SH-SY5Y (cell line): ENCODE data around the gene TRIO.

ENCODE experiments used
- GATA2 ChIP-seq: IDR thresholded peaks from 2 replicates; pipeline ENCODE4 v1.6.1; 2011; ENCODE audit warnings: mild to moderate bottlenecking, low read depth, low read length
- GATA3 ChIP-seq: IDR thresholded peaks from 2 replicates; pipeline ENCODE4 v1.6.1; 2011; ENCODE audit warnings: low read depth, mild to moderate bottlenecking, low read length, moderate library complexity

Gene TRIO

GRCh38 chr5:14272548-14273205 is 129.5 kb downstream of the TRIO start:
- TF ChIP-seq GATA3 (no peak), GATA2 (no peak)

- TF ChIP-seq GATA3 (no peak), GATA2 (no peak)
Measured at GRCh38 chr5:14273207-14273767, 130.1 kb downstream of the TRIO start.

- TF ChIP-seq GATA3 (no peak), GATA2 (no peak)
Measured at GRCh38 chr5:14276380-14276779, 133.2 kb downstream of the TRIO start.

GRCh38 chr5:14277385-14278320 is 134.5 kb downstream of the TRIO start:
- TF ChIP-seq GATA2: no peak
- TF ChIP-seq GATA3: no peak

GRCh38 chr5:14280294-14280854 is 137.2 kb downstream of the TRIO start:
- TF ChIP-seq GATA2: no peak
- TF ChIP-seq GATA3: no peak

GRCh38 chr5:14281746-14282181 is 138.6 kb downstream of the TRIO start:
- TF ChIP-seq GATA3: no peak
- TF ChIP-seq GATA2: no peak

GRCh38 chr5:14283139-14283538 is 140.0 kb downstream of the TRIO start:
- TF ChIP-seq GATA3: no peak
- no peak for TF ChIP-seq GATA2

GRCh38 chr5:14284392-14285148 is 141.4 kb downstream of the TRIO start:
- no peak for TF ChIP-seq GATA2
- TF ChIP-seq GATA3: no peak

- TF ChIP-seq GATA3 (no peak), GATA2 (no peak)
Measured at GRCh38 chr5:14286007-14286406, 142.9 kb downstream of the TRIO start.

GRCh38 chr5:14286574-14287421 is 143.7 kb downstream of the TRIO start:
- TF ChIP-seq GATA3 (no peak), GATA2 (no peak)

- no peak for TF ChIP-seq GATA2
- no peak for TF ChIP-seq GATA3
Measured at GRCh38 chr5:14292766-14293658, 149.9 kb downstream of the TRIO start.

- TF ChIP-seq GATA3 (no peak), GATA2 (no peak)
Measured at GRCh38 chr5:14295610-14296009, 152.5 kb downstream of the TRIO start.
